OCI-LY7 (cell line): ENCODE results near the gene ATG10.

Experiments used
- CTCF ChIP-seq: fragments of 200-600 bp; sonication (generic); conservative IDR thresholded peaks from 2 replicates; pipeline ENCODE4 v1.5.1; 2014; ENCODE audit warnings: mild to moderate bottlenecking, antibody characterized with exemption, low read length, moderate library complexity, mixed read lengths
- EZH2phosphoT487 ChIP-seq: fragments of 200-600 bp; sonication (generic); IDR thresholded peaks from 2 replicates; pipeline ENCODE4 v1.6.1; 2018; ENCODE audit warnings: low read depth, borderline replicate concordance, mild to moderate bottlenecking, mixed run types, antibody characterized with exemption, low read length, moderate library complexity, mixed read lengths

- no peak for TF ChIP-seq CTCF
- no peak for TF ChIP-seq EZH2phosphoT487
Observed at GRCh38 chr5:82054004-82054710, 82.3 kb downstream of the ATG10 start.
